ENCODE data around the gene GDPD3. TPM values are rescaled to one million over a fixed set of nuclear protein-coding genes. Genes with fewer than 3 reads are reported as not detected.

GDPD3 gene
- total RNA-seq, 3 donors from 2014 or later, result 1.6 to 7.3 (median 2.0) TPM

- DNase-seq (ENCODE audit: low spot score in 2 of 2), result peak; percentile 62 to 89
- Histone ChIP-seq H3K27ac (peak overlapping the region; percentile 55 to 80), H3K27me3 (no peaks in the 10 kb centered on the region), H3K36me3 (no peaks in the 10 kb centered on the region), H3K4me3 (no peak overlapping the region), H3K4me1 (peaks cover 0 to 6% of the 10 kb centered on the region in 2 donors), H3K9me3 (no peaks in the 10 kb centered on the region)
- TF ChIP-seq CTCF (IDR thresholded peaks at IDR 0.05), result no peak
- peak in 1 of 3 donors; percentile 55 for TF ChIP-seq POLR2AphosphoS5 (IDR thresholded peaks at IDR 0.05)
- TF ChIP-seq POLR2A (IDR thresholded peaks at IDR 0.05), result no peak
- intact Hi-C loops (cut with DNase I; ENCODE audit: low total_unique reads), result no loop called here
These were observed 8.8 kb downstream of the GDPD3 start for GRCh38 chr16:30104492-30104891.

- H3K36me3 ChIP-seq, result no peaks in the 10 kb centered on the region
- no peaks in the 10 kb centered on the region for H3K27me3 ChIP-seq
- no peaks in the 10 kb centered on the region for H3K9me3 ChIP-seq
- TF ChIP-seq POLR2A (IDR thresholded peaks at IDR 0.05) (no peak), POLR2AphosphoS5 (IDR thresholded peaks at IDR 0.05) (no peak), CTCF (IDR thresholded peaks at IDR 0.05) (no peak)
- H3K4me1 ChIP-seq, result peaks cover 0 to 6% of the 10 kb centered on the region in 2 donors
- H3K4me3 ChIP-seq, result no peak overlapping the region
- peak overlapping the region; percentile 55 to 80 for H3K27ac ChIP-seq
- intact Hi-C loops (cut with DNase I; ENCODE audit: low total_unique reads), result no loop called here
- DNase-seq (ENCODE audit: low spot score in 2 of 2), result no peak
These were observed 9.2 kb downstream of the GDPD3 start for GRCh38 chr16:30104090-30104489.

GRCh38 chr16:30096862-30097563, 16.3 kb downstream of the GDPD3 start:
- intact Hi-C loops (cut with DNase I; ENCODE audit: low total_unique reads), result loop anchor here (10.0 kb wide), 1 partner anchor 318 kb away; no protein-coding TSS in a partner anchor
- Histone ChIP-seq H3K4me1 (peaks cover 11 to 17% of the 10 kb centered on the region in 2 donors), H3K9me3 (no peaks in the 10 kb centered on the region), H3K27me3 (no peaks in the 10 kb centered on the region), H3K36me3 (no peaks in the 10 kb centered on the region), H3K27ac (peak overlapping the region; percentile 96 to 99), H3K4me3 (peak overlapping the region; percentile 65 to 100 (median 89))
- DNase-seq (ENCODE audit: low spot score in 2 of 2), result no peak
- TF ChIP-seq POLR2AphosphoS5 (IDR thresholded peaks at IDR 0.05), result no peak
- TF ChIP-seq CTCF (IDR thresholded peaks at IDR 0.05), result no peak
- TF ChIP-seq POLR2A (IDR thresholded peaks at IDR 0.05), result no peak

- no peak for TF ChIP-seq CTCF (IDR thresholded peaks at IDR 0.05)
- TF ChIP-seq POLR2AphosphoS5 (IDR thresholded peaks at IDR 0.05), result peak; percentile 65 to 79 (median 69)
- intact Hi-C loops (cut with DNase I; ENCODE audit: low total_unique reads), result loop anchor here (10.0 kb wide), 1 partner anchor 319 kb away; no protein-coding TSS in a partner anchor
- peak; percentile 92 to 95 for DNase-seq (ENCODE audit: low spot score in 2 of 2)
These were observed 17.1 kb downstream of the GDPD3 start, which contains the start of gene YPEL3 for GRCh38 chr16:30096105-30096861. TSS of gene YPEL3 (minus strand) at chr16:30096213. CDS start at chr16:30095482, 731 bp downstream.

More at GRCh38 chr16:30096105-30096861, 17.1 kb downstream of the GDPD3 start, which contains the start of gene YPEL3:
- peak within 1 kb of the TSS; percentile 65 to 100 (median 89) for H3K4me3 ChIP-seq
- peaks cover 13 to 17% of the 10 kb centered on the region in 2 donors for H3K4me1 ChIP-seq
- no peaks in the 10 kb centered on the region for H3K36me3 ChIP-seq
- H3K27ac ChIP-seq, result peak within 1 kb of the TSS; percentile 96 to 99
- no peaks in the 10 kb centered on the region for H3K27me3 ChIP-seq
- H3K9me3 ChIP-seq, result no peaks in the 10 kb centered on the region

Measured in breast epithelium (tissue), 4 donors.